COLO668 (cell line): ENCODE results near the gene TRABD2B.
"Not testable (repeated sequence)": the region's sequence is repeated elsewhere in the genome, so short reads cannot be mapped to it uniquely, and the experiment has no call there.

ENCODE experiments used
- DNase-seq: peaks from one replicate; lab custom pipeline; 2025; ENCODE audit not compliant: unreplicated experiment; lab: John Stamatoyannopoulos, UW

The TRABD2B gene

DNA sequence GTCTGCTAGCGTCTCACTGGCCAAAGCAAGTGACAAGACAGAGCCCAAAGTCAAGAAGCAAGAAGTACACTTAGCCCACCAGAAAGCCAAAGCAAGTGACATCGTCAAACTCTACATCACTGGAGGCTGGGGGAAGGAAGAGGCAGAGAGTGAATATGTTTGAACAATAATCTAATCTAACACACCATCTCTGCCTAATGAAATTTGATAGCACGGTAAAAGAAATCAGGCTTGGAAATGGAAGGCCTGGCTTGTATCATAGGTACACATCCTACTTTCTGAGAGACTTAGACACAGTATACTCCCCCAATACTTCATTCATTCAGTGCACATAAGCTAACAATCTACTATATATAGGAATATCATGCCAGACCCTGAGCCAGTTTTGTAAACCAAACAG lies 26.3 kb downstream of the TRABD2B start:
- no peak for DNase-seq

DNA sequence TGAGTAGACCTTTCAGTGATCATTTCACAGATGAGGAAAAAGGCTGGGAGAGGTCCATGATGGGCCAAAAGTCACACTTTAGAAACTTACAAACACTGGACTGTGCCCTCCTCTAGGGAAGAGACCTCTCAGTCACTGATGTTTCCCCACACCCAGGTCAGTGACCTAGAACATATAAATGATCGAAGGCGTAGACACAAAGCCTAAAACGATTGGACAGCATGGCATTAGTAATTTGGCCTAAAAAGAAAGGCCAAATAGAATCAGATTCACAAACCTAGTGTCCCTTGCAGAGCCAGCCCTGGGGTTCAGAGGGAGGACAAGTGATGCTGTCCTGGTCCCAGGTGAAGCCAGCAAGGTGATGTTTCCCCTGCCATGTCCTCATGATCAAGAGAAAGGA lies 27.7 kb downstream of the TRABD2B start:
- DNase-seq = no peak

DNA sequence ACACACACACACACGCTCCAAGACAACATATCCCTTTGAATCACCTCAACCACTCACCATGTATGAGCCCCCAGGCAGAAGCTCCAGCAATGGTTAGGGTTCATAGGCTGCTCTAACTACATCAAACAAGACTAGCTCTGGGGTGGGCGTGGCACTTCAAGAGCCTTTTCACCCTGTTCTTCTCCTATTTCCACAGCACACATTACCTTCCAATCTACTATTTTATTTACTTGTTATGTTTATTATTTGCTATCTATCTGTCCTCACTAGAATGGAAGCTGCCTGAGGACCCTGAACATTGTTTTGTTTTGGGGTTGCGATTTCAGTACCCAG lies 28.7 kb downstream of the TRABD2B start:
- no peak for DNase-seq

DNA sequence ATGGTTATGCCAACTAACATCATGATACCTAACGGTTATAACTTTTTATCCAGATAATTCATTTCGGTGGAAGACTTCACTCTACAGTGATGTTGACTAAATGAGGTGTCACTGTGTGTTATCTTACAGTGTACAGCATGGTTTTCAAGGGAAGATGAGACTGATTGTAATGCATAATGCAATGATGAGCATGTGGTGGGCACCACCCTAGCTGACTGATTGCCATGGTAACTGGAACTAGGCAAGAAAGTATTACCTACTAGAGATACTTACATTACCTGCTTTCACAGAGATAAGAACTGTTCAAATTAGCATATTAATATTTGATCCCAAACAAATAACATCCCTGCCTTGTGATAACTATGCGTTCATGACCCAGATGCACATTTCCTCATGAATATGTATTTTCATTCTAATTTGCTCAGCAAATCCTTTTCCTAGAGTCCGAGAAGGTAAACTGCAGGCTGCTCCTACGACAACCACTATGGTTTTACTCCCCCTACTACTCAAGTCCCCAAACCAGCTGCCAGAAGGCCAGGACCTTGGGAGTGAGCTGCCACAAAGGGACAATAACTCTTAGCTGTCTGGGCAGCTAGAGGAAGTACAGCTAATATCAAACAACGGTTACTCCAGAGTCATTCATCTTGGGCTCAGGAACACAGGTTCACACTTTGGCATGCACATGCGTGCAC lies 29.2 kb downstream of the TRABD2B start:
- DNase-seq = no peak

DNA sequence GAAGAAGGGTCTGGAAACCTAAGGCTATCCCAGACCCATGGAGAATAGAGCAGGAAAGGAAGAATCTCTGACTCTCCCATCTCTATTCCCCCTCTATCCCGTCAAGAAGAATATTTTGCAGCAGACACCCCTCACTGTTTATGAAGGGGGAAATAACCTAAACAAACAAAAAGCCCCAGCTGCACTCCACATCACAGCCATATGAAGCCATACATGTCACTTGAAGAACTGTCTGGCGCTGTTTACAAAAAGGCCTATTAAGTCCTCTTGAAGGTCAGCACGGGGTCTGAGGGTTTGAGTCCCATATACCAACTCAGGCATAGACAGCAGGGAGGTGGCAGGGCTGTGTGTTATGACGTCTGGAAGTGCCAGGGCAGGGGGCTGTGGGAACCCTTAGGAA lies 31.4 kb downstream of the TRABD2B start:
- DNase-seq = no peak

DNA sequence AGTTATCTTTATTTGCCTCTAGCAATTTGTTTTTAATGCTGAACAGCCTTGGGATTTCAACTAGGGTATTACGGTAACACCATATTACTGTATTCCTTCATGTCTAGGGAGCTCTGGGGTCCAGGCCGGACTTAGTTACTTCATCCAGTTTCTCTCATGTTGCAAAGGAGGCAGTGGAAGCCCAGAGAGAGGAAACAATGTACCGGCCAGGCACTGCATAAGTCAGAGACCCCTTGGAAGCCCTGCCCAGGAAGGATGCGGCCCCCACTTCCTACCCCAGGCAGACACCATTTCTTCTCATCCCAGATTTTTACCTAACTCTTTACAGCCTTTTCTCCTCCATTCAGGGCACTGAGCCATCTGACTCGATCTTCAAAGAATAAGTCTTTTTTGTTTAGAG lies 32.5 kb downstream of the TRABD2B start:
- DNase-seq = no peak

DNA sequence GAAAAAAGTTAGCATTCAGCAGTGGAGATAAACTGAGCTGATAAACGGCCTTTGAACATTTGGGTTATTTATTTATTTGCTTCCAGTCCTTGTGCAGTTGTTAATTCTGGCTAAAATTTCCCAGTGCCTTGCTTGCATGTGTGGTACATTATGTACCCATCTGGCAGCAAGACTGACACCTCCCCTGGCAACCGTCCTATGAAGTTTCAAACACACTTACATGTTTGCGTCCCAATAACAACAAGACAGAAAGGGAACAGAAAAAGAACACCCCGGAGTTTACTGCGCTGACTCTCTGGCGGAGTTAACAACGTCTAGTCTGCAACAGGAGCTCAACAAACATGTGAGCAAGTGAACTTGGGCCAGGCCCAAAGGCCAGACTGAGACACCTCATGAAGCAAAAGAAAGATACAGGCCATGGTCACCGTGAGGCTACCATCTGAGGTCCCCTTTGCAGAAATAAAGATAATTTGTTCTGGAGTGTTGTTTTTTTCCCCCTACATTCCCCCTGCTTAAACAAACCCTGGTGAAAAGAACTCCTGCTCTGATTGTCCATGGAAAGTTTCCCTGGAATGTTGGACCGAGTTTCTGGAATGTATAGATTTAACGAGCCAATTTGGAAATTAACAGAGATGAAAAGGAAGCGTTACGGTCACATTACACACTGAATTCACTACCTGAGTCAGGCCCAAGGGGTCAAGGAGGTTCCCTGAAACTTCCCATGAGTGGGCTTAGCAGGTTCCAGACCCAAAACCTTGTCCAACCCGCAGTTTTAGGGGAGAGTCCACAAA lies 33.4 kb downstream of the TRABD2B start:
- no peak for DNase-seq

DNA sequence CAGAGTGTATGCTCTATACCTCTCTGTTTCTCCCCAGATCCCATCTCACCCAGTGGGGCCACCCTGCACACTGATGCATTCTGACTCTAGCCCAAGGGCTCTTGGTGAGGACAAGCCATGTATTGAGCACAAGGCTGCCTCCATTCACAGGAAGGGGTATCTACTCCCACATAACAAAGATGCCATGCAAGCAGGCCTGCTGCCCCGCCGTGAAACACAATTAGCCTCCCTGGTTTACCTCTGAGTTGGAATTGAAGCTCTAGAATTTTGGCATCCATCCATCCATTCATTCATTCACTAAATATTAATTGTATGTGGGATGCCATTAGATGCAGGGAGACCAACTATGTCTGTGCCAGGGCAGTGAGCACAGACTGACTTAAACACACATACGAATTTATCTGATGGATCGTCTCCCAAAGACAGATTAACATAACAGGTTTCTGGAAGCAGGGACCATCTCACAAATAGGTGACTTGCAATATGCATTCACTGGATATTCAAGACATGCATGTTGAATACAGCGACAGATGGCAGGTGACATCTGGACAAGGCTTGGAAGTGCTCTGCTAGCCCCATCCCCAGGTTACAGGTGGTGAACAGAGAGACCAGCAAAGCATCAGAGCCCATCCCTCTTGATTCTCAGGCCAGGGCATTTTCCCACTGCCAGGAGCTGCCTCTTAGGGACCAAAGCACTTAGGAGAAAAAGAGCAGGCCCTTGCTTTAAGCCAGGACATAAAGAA lies 34.3 kb downstream of the TRABD2B start:
- DNase-seq = no peak

DNA sequence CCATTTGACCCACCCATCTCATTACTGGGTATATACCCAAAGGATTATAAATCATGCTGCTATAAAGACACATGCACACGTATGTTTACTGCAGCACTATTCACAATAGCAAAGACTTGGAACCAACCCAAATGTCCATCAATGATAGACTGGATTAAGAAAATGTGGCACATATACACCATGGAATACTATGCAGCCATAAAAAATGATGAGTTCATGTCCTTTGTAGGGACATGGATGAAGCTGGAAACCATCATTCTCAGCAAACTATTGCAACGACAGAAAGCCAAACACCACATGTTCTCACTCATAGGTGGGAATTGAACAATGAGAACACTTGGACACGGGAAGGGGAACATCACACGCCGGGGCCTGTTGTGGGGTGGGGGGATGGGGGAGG lies 35.4 kb downstream of the TRABD2B start:
- not testable (repeated sequence) for DNase-seq

DNA sequence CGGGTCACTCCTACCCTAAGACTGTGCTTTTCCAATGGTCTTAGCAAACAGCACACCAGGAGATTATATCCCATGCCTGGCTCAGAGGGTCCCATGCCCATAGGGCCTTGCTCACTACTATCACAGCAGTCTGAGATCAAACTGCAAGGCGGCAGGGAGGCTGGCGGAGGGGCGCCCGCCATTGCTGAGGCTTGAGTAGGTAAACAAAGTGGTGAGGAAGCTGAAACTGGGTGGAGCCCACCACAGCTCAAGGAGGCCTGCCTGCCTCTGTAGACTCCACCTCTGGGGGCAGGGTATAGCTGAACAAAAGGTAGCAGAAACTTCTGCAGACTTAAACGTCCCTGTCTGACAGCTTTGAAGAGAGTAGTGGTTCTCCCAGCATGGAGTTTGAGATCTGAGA lies 40.7 kb downstream of the TRABD2B start:
- not testable (repeated sequence) for DNase-seq

DNA sequence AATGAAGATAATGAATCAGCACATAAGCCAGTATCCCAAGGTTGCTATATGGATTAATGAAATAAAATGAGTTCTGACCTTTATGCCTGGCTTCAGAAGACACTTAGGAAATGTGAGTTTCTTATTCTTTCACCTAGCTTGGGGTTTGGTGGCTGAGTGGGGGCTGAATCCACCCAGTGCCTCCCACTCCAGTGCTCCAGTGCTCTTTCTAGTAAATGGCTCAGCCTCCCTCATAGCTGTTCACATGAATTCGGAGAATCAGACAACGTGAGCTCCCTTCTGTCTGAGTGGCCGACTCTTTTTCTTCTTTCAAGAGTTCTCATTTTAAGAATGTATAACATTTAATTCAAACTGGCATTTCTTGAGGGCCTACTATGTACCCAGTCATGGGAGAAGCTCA lies 43.5 kb downstream of the TRABD2B start:
- DNase-seq = no peak

DNA sequence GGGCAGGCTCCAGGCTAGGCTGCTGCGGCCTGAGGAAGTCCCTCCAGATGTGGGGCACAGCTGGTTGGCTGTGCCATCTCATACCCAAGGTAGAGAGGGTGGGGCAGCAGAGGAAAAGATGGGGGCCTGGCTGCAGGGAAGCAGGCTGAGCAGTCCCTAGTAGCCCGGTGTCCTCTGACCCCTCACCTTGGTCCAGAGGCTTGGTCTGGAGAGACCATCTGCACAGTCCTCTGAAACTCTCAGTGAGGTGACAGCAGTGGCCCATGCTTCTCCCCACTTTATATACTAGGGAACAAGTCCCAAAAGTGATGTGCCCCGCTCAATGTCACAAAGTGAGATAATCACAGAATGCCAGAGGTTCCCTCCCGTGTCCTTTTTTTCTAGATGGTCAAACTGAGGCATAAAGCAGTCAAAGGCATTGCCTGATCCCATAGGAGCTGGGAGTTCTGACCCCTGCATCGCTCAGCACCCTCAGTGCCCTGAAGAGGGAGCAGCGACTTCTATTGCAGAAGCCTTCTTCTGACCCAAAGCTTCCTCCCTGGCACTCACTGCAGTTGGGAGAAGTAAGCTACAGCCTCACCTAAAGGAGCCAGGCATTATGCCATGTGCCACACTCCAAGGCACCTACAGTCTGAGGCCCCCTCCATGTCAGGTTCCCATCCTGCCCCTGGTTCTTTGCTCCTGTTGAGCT lies 45.5 kb downstream of the TRABD2B start:
- DNase-seq = no peak

DNA sequence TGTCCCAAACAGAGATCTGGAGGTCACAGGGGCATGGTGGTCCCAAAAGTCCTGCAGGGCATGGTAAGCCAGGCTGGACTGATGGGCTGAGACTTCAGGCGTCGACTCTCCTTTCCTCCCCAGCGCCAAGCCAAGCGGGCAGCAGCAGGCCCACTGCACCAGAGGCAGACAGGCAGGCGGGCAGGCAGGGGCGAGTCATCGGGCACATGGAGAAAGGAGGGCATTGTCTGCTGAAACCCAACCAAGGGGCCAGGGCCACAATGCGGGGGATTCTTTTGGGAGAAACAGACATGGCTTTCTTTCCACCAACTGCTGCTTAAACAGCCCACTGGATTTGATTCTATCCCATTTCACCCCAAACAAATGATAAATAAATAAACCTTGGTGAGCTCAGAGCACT lies 46.2 kb downstream of the TRABD2B start:
- DNase-seq = no peak

DNA sequence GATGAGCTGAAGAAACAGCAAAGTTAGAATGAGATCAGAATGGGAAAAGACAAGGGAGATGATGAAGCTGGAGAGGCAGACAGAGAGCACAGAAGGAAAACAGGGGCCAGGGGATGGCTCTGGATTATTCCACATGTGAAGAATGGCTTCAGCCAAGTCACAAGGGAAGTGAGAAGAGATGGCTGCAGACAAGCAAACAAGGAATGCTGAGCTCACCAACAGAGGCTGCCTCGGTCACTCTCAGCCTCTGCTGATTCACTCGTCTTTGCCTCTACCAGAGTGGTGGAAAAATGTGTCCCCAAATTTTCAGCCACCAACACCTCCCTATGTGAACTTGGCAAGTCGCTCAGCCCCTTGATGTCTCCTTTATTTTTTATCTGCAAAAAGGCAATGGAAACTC lies 46.7 kb downstream of the TRABD2B start:
- no peak for DNase-seq

DNA sequence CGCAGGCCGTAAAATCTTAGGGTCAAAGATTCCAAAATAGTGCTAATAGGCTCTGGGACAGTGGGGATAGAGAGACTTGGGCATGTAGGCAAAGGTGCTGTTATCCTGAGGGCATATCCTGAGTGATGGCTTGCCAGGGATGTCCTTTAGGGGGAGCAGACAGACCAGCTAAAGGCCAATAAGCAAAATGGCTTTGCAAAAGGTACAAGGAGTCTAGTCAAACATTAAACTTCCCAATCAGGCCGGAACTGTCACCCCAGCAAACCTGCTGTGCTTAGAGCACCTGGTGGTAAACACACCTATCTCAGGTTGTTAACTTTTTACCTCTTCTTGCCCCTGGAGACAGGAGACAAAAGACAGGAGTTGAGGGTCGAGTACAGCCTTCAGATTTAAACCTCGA lies 49.1 kb downstream of the TRABD2B start:
- DNase-seq = peak; percentile 75

DNA sequence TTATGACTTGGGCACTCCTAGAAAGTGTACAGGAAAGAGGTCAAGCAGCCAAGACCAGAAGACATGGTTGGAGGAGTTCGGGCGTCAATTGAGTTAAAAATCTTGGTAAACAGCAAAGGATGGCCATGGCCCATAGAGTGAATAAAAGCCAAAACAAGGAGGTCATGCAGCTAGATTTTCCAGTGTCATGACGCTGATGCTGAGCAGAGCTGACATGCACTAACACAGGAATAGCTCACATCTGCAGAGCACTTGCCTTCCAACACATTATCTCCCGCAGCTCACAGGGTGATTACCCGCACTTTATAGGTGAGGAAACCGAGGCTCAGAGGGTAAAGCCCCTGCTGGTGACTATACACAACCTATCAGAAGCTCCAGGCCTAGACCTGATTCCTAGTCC lies 49.7 kb downstream of the TRABD2B start:
- no peak for DNase-seq

DNA sequence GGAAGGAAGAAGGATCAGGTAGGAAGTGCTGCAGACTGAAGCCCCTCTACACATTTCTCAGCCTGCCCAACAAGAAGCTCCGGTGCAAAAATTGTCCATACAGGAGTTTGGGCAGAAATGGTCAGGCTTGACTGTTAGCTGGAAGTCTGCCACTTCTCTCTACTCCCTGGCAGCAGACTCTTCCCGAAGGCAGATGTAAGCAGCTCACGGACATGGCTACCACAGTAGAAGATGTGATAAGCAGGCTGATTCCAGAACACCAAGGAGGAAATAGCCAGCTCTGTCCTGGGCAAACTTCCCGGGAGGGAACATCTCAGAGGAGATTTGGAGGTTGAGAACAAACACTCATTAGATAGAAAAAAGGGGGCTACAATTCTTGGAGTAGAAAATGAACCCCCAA lies 52.6 kb downstream of the TRABD2B start:
- DNase-seq = no peak

DNA sequence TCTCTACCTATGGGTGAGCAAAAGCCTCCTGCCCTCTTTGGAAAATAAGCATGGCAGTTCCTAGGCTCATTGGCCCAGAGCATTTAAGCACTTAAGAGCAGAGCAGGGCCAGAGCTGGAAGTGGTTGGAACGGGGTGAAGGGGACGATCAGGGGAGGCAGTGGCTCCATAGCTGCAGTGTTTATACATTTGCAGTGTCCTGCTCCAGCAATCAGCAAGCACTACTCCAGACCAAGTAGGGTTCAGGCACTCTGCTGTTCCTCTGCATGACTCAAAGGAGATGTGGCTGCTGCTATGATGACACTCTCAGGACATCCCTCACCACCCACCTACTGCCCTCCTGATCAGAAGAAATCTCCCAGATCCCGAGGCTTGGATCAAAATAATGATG lies 55.0 kb downstream of the TRABD2B start:
- DNase-seq = peak; percentile 55

DNA sequence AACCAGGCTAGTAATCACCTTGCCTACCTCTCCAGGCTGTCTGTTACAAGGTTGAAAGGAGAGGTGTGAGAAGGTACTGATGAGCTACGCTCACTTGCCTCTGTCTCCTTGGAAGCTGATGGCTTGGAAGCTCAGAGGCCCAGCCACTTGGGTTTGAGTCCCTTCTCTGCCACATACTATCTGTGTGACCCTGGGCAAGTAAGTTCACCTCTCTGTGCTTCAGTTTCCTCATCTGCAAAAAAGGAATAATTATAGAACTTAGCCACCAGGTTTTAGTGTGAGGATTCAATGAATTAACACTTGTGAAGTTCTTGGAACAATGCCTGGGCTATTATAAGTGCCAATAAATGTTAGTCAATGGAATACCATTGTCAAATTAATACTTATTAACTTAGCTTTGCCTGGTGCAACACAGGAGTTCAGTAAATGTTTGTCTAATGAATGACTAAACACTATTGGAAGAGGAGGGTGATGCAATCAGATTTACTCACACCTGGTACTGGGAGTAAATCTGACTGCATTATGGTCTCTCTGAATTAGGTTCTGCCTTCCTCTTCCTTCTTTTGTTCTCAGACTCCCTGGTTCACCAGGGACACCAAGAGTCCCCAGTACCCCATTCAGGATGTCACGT lies 55.5 kb downstream of the TRABD2B start:
- DNase-seq = no peak

DNA sequence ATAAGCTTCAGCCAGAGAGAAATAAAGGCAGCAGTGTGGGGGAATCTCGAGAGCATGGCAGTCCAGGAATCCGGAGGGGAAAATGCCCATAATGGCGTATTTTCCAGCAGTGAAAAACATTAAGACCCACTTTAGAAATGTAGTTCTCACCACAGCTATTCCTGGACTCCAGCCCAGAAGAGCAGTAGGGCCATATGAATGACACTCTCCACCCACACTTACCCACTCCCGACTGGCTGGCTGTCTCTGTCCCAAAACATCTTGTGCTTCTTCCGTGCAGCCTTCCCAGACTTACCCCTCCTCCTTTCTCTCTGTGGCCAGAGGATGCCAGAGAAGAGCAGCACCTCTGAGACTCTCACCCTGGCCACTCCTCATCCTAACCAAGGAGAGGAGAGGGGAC lies 56.4 kb downstream of the TRABD2B start:
- DNase-seq = no peak

DNA sequence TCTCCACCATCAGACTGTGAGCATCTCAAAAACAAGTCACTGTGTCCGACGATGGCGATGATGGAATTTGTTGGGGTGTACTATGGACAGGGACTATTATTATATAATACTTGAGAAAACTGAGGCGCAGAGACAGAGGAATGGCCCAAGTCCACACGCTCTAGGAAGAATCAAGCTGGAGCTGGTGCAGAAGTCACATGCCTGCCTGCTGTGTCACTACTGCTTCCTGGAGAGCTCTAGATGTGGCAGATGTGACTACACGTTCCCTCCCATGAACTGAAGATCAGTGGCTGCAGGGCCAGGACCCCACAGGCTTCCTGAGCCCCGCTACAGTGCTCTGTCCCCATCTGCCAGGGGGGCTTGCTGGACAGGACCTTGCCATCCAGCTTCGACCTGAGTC lies 56.9 kb downstream of the TRABD2B start:
- DNase-seq = no peak
